Activated CD8-positive, alpha-beta memory T cell treated with anti-CD3 and anti-CD28 coated beads, Interleukin-2, amount 50 U/mL, for 24 hours (primary cell): ENCODE data around the gene ZDHHC12.
A peak's percentile ranks its signal among the peaks of the same experiment; 100 is the strongest.
"Not testable (repeated sequence)": the region's sequence is repeated elsewhere in the genome, so short reads cannot be mapped to it uniquely, and the experiment has no call there.

Experiments used
- DNase-seq: peaks from one replicate; pipeline ENCODE4 v3.0.0-alpha.2; 2020; ENCODE audit errors: extremely low read depth

ZDHHC12 gene

GRCh38 chr9:128707446-128707845 is 16.5 kb downstream of the ZDHHC12 start:
- DNase-seq: no peak

GRCh38 chr9:128706671-128707381 is 17.1 kb downstream of the ZDHHC12 start:
- DNase-seq: no peak

- no peak for DNase-seq
Measured at GRCh38 chr9:128706045-128706444, 17.9 kb downstream of the ZDHHC12 start.

- no peak for DNase-seq
Measured at GRCh38 chr9:128705051-128705965, 18.6 kb downstream of the ZDHHC12 start.

GRCh38 chr9:128704356-128704670 is 19.6 kb downstream of the ZDHHC12 start:
- DNase-seq: no peak

GRCh38 chr9:128703616-128704355 is 20.1 kb downstream of the ZDHHC12 start:
- DNase-seq: no peak

- DNase-seq: no peak
Measured at GRCh38 chr9:128702949-128703615, 20.8 kb downstream of the ZDHHC12 start.

GRCh38 chr9:128702445-128702948 is 21.4 kb downstream of the ZDHHC12 start, which contains the start of gene PKN3:
Gene PKN3, plus strand, starts transcription at chr9:128702503. Its CDS starts 413 bp downstream, at chr9:128702916.
- DNase-seq: peak; percentile 64

GRCh38 chr9:128701227-128701854 is 22.6 kb downstream of the ZDHHC12 start:
- DNase-seq: no peak

GRCh38 chr9:128699096-128699795 is 24.7 kb downstream of the ZDHHC12 start:
- not testable (repeated sequence) for DNase-seq

GRCh38 chr9:128696923-128697707 is 26.8 kb downstream of the ZDHHC12 start:
- no peak for DNase-seq

GRCh38 chr9:128694344-128694743 is 29.6 kb downstream of the ZDHHC12 start:
- DNase-seq: no peak

GRCh38 chr9:128693738-128694137 is 30.2 kb downstream of the ZDHHC12 start:
- not testable (repeated sequence) for DNase-seq

- no peak for DNase-seq
Measured at GRCh38 chr9:128690684-128691034, 33.3 kb downstream of the ZDHHC12 start.

GRCh38 chr9:128689820-128690683 is 33.9 kb downstream of the ZDHHC12 start:
- DNase-seq: no peak

- DNase-seq: no peak
Measured at GRCh38 chr9:128689293-128689774, 34.6 kb downstream of the ZDHHC12 start.

- peak; percentile 78 for DNase-seq
Measured at GRCh38 chr9:128688501-128689292, 35.2 kb downstream of the ZDHHC12 start, which contains the start of gene SET. Gene SET, plus strand, starts transcription at chr9:128689222. Its CDS starts 361 bp downstream, at chr9:128689583.

GRCh38 chr9:128687453-128687852 is 36.5 kb downstream of the ZDHHC12 start:
- no peak for DNase-seq
